Suprapubic skin (tissue), 4 donors: ENCODE results near the gene KRTAP10-7. TPM values are rescaled to one million over a fixed set of nuclear protein-coding genes. Genes with fewer than 3 reads are reported as not detected.
A peak's percentile ranks its signal among the peaks of the same experiment; 100 is the strongest.

ENCODE experiments used
- DNase-seq, 2 donors: peaks; one replicate each; pipeline ENCODE4 v3.0.0-alpha.2; 2019; ENCODE audit warnings: low spot score in 2 of 2
- H3K27ac ChIP-seq: fragments of 200-600 bp; sonication (generic); one replicate; pipeline ENCODE4 v1.5.1; 2019
- H3K27me3 ChIP-seq: fragments of 200-600 bp; sonication (generic); one replicate; pipeline ENCODE4 v1.5.1; 2019
- H3K36me3 ChIP-seq: fragments of 200-600 bp; sonication (generic); one replicate; pipeline ENCODE4 v1.5.1; 2019
- H3K4me1 ChIP-seq: fragments of 200-600 bp; sonication (generic); one replicate; pipeline ENCODE4 v1.5.1; 2019
- H3K4me3 ChIP-seq: fragments of 200-600 bp; sonication (generic); one replicate; pipeline ENCODE4 v1.5.1; 2019; ENCODE audit warnings: mild to moderate bottlenecking
- H3K9me3 ChIP-seq: fragments of 200-600 bp; sonication (generic); one replicate; pipeline ENCODE4 v1.5.1; 2019
- EP300 ChIP-seq: sonication (generic); formaldehyde crosslinking; IDR thresholded peaks from one replicate; pipeline ENCODE4 v1.6.1; 2017; ENCODE audit warnings: antibody characterized with exemption
- POLR2A ChIP-seq, 2 donors: fragments of 450-650 bp; IDR thresholded peaks; one replicate each; pipeline ENCODE4 v1.6.1; 2017; ENCODE audit warnings: antibody characterized with exemption in 2 of 2, mild to moderate bottlenecking in 2 of 2, moderate library complexity in 2 of 2
- POLR2AphosphoS5 ChIP-seq, 3 donors: sonication (generic); formaldehyde crosslinking; IDR thresholded peaks; one replicate each; pipeline ENCODE4 v1.6.1; 2017; ENCODE audit warnings: antibody characterized with exemption in 3 of 3
- WGBS: methylation state at CpG from one replicate; pipeline ENCODE4 v1.1.5; 2018; 5-methylcytosine and 5-hydroxymethylcytosine counted together
- total RNA-seq, 4 donors: library from RNA; depleted of rRNA; stranded (reverse); fragments of >200 nt; gene quantifications; one replicate each; pipeline ENCODE4 v1.1.0, GENCODE V29; 2016
- TF ChIP-seq, protein P1 (sequence below), 2 donors: fragments of 200-600 bp in 1 of 2; fragments of 450-650 bp in 1 of 2; sonication (generic) in 1 of 2; IDR thresholded peaks; one replicate each; pipeline ENCODE4 v1.5.1; 2016 to 2019; ENCODE audit warnings: antibody characterized with exemption in 2 of 2, mild to moderate bottlenecking in 1 of 2, moderate library complexity in 1 of 2

Gene KRTAP10-7
- total RNA-seq, 4 donors from 2014 or later, result 3.7 to 12.9 (median 4.2) TPM; not detected in 1

DNA sequence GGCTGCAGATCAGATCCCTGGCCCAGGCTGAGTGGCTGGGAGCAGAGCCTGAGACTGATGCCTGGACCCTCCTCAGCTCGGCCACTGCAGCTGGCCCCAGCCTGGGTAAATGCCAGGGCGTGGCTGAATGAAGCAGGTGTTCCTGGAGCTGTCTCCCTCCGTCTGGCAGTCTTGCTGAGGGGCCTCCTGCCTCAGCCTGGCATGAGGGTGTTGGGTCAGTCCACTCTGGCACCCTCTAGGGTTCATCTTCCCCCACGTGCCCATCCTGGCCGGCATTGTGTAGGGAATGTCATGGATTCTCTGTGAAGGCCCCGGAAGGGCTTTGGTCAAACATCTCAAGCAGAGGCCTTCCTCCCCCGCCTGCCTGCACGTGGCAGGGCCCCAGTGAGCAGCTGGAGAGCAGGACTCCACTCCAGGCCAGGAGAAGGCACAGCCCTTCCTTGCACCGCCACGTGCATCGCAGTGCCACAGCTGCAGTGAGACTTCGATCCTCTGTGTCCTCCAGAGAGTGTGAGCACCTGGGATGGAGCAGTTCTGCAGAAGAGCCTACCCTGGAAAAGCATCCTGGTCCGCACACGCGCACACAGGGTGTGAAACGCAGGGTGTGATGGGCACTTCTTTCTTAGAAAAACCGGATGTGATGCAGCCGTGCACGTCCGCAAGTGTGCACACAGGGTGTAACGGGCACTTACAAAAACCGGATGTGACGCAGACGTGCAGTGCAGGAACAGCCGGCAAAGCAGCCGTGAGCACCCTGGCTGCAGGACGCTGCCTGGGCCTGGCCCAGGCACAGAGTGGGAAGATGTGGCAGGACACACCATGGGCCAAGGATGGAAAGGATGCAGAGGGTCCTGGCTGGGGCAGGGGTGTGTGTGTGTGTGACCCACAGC lies 31.5 kb upstream of the KRTAP10-7 start:
- no peak overlapping the region for H3K4me3 ChIP-seq
- WGBS, result 86% methylated on average over 15 of the region's 27 CpGs
- H3K27me3 ChIP-seq, result peaks cover 24% of the 10 kb centered on the region
- no peak for TF ChIP-seq POLR2A (IDR thresholded peaks at IDR 0.05)
- no peak for TF ChIP-seq EP300
- TF ChIP-seq POLR2AphosphoS5 (IDR thresholded peaks at IDR 0.05), result no peak
- TF ChIP-seq, protein P1, sequence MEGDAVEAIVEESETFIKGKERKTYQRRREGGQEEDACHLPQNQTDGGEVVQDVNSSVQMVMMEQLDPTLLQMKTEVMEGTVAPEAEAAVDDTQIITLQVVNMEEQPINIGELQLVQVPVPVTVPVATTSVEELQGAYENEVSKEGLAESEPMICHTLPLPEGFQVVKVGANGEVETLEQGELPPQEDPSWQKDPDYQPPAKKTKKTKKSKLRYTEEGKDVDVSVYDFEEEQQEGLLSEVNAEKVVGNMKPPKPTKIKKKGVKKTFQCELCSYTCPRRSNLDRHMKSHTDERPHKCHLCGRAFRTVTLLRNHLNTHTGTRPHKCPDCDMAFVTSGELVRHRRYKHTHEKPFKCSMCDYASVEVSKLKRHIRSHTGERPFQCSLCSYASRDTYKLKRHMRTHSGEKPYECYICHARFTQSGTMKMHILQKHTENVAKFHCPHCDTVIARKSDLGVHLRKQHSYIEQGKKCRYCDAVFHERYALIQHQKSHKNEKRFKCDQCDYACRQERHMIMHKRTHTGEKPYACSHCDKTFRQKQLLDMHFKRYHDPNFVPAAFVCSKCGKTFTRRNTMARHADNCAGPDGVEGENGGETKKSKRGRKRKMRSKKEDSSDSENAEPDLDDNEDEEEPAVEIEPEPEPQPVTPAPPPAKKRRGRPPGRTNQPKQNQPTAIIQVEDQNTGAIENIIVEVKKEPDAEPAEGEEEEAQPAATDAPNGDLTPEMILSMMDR (IDR thresholded peaks at IDR 0.05), result no peak
- H3K27ac ChIP-seq, result no peak overlapping the region
- H3K9me3 ChIP-seq, result no peaks in the 10 kb centered on the region
- no peaks in the 10 kb centered on the region for H3K4me1 ChIP-seq
- DNase-seq, result no peak
- H3K36me3 ChIP-seq, result no peaks in the 10 kb centered on the region

DNA sequence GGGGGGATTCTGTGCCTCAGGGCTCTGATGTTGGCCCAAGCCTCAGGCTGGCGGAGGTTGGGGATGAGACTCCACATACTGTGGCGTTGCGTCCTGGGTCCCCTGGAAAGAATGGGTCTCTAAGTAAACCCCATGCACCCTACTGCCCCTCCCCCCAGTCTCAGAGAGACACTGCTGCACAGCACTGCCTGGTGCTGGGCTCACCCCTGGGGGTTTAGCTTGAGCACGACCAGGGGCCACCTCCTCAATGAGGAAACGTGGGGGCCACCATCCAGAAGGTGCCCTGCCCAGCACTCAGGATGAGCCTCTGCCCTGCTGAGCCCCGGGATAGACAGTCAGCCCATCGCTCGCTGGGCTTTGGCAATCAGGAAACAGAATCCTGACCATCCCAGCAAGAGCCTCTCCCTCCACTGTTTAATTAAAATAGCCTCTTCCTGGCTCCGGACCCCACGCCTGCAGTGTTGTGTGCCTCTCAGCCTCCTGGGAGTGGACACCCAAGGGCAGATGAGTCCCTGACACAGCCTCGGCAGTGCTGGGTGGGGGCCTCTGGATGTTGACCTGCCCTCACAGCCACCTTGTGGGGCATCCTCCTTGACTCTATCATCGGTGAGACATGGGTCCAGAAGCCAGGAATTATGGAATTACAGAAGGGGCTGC lies 30.4 kb upstream of the KRTAP10-7 start:
- Histone ChIP-seq H3K27me3 (peaks cover 32% of the 10 kb centered on the region), H3K9me3 (no peaks in the 10 kb centered on the region), H3K4me3 (no peak overlapping the region), H3K36me3 (no peaks in the 10 kb centered on the region), H3K27ac (no peak overlapping the region), H3K4me1 (peaks cover 4% of the 10 kb centered on the region)
- TF ChIP-seq POLR2A (IDR thresholded peaks at IDR 0.05) (no peak), POLR2AphosphoS5 (IDR thresholded peaks at IDR 0.05) (no peak), EP300 (no peak)
- TF ChIP-seq, protein P1 (IDR thresholded peaks at IDR 0.05), result no peak
- WGBS, result 71% methylated on average over 1 of the region's 12 CpGs
- peak in 1 of 2 donors; percentile 28 for DNase-seq

DNA sequence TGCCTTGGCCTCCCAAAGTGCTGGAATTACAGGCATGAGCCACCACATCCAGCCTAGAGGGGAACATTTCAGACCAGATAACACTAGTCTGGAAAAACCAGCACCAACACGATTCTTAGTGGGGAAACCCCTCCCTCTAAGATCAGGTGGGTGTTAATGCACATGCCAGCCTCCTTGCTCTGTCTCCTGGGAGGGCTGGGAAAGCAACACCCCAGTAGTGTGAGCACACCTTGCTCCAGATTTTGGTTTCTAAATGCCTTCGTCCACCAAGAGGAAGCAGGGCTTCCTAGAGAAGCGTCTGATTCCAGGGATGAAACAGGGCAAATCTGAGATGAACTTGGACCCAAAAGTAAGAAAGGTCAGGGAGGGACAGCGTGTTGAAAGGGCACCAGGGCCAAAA lies 29.1 kb upstream of the KRTAP10-7 start:
- WGBS, result 73% methylated on average over 4 of the region's 4 CpGs
- no peak for DNase-seq

DNA sequence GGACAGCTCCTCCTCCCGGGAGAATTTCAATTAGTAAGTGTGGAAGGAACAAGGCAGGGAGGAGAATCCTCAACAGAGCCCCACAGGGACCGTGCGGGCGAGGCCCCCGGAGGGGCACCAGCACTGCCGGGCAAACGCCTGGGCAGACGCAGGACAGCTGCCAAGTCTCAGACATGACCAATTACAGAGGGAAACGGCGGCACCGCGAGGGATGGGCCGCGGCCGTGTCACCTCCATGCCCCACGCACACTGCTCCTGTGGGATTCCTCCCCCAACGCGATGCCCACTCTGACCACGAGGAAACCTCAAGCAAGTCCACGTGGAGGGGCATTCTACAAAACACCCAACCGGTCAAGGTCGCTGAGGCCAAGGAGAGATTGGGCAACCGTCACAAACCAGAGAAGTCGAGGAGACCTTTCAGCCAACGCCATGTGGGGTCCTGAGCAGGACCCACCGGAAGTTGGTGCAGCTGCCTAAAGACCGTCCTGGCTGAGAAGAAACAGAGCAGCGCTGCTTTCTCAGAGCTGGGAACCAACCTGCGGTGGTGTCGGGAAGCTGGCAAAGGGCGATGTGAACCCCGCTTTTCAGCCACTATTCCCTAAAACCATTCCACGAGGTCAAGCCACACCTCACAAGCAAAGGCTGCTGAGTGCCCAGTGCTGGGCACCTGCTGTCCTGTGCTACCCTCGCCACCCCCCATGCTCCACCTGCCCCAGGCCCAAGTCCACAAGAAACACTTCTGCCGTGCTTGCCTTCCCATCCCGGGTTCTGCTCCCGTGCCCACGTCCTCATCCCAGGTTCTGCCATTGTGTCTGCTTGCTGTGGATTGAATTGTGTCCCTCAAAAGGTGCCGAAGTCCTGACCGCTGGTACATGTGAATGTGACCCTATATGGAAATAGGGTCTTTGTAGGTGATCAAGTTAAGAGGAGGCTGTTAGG lies 28.3 kb upstream of the KRTAP10-7 start:
- 92% methylated on average over 37 of the region's 40 CpGs for WGBS
- no peak overlapping the region for H3K27ac ChIP-seq
- no peaks in the 10 kb centered on the region for H3K36me3 ChIP-seq
- no peaks in the 10 kb centered on the region for H3K9me3 ChIP-seq
- peak in 1 of 2 donors; percentile 67 for DNase-seq
- peaks cover 4% of the 10 kb centered on the region for H3K4me1 ChIP-seq
- TF ChIP-seq, protein P1 (IDR thresholded peaks at IDR 0.05), result no peak
- no peak for TF ChIP-seq POLR2A (IDR thresholded peaks at IDR 0.05)
- no peak for TF ChIP-seq POLR2AphosphoS5 (IDR thresholded peaks at IDR 0.05)
- no peak for TF ChIP-seq EP300
- peaks cover 32% of the 10 kb centered on the region for H3K27me3 ChIP-seq
- H3K4me3 ChIP-seq, result no peak overlapping the region

More for the DNA sequence above, 29.1 kb upstream of the KRTAP10-7 start:
- peaks cover 32% of the 10 kb centered on the region for H3K27me3 ChIP-seq
- H3K36me3 ChIP-seq, result no peaks in the 10 kb centered on the region
- no peak overlapping the region for H3K27ac ChIP-seq
- no peaks in the 10 kb centered on the region for H3K9me3 ChIP-seq
- peaks cover 4% of the 10 kb centered on the region for H3K4me1 ChIP-seq
- TF ChIP-seq EP300, result no peak
- no peak for TF ChIP-seq POLR2A (IDR thresholded peaks at IDR 0.05)
- TF ChIP-seq, protein P1 (IDR thresholded peaks at IDR 0.05), result no peak
- no peak for TF ChIP-seq POLR2AphosphoS5 (IDR thresholded peaks at IDR 0.05)
- no peak overlapping the region for H3K4me3 ChIP-seq
